Fibroblast of pulmonary artery (primary cell): ENCODE results near the gene SBK3.
"Not testable (repeated sequence)": the region's sequence is repeated elsewhere in the genome, so short reads cannot be mapped to it uniquely, and the experiment has no call there.

Experiments used
- DNase-seq: peaks from one replicate; pipeline ENCODE4 v3.0.0-alpha.2; 2010; ENCODE audit warnings: low read depth
- H3K4me3 ChIP-seq: replicated peaks from 2 replicates; pipeline ENCODE4 v1.5.1; 2011; ENCODE audit warnings: low read depth, mild to moderate bottlenecking, control low read depth, low read length, moderate library complexity
- TF ChIP-seq, protein P1 (sequence below): IDR thresholded peaks from 2 replicates; pipeline ENCODE4 v1.5.1; 2011; ENCODE audit warnings: mild to moderate bottlenecking, control low read depth, low read length, inconsistent platforms; ENCODE audit errors: missing control alignments

Gene SBK3

GRCh38 chr19:55588738-55589137 is 43.4 kb upstream of the SBK3 start:
- no peak for DNase-seq

GRCh38 chr19:55586976-55587668 is 41.8 kb upstream of the SBK3 start:
- peak; percentile 95 for DNase-seq
- TF ChIP-seq, protein P1, sequence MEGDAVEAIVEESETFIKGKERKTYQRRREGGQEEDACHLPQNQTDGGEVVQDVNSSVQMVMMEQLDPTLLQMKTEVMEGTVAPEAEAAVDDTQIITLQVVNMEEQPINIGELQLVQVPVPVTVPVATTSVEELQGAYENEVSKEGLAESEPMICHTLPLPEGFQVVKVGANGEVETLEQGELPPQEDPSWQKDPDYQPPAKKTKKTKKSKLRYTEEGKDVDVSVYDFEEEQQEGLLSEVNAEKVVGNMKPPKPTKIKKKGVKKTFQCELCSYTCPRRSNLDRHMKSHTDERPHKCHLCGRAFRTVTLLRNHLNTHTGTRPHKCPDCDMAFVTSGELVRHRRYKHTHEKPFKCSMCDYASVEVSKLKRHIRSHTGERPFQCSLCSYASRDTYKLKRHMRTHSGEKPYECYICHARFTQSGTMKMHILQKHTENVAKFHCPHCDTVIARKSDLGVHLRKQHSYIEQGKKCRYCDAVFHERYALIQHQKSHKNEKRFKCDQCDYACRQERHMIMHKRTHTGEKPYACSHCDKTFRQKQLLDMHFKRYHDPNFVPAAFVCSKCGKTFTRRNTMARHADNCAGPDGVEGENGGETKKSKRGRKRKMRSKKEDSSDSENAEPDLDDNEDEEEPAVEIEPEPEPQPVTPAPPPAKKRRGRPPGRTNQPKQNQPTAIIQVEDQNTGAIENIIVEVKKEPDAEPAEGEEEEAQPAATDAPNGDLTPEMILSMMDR = no peak
- H3K4me3 ChIP-seq = peak overlapping the region; percentile 52

More at GRCh38 chr19:55588738-55589137, 43.4 kb upstream of the SBK3 start:
- H3K4me3 ChIP-seq = no peak overlapping the region
- TF ChIP-seq, protein P1 = no peak

GRCh38 chr19:55585658-55586339 is 40.5 kb upstream of the SBK3 start:
- peak overlapping the region; percentile 44 for H3K4me3 ChIP-seq

DNA sequence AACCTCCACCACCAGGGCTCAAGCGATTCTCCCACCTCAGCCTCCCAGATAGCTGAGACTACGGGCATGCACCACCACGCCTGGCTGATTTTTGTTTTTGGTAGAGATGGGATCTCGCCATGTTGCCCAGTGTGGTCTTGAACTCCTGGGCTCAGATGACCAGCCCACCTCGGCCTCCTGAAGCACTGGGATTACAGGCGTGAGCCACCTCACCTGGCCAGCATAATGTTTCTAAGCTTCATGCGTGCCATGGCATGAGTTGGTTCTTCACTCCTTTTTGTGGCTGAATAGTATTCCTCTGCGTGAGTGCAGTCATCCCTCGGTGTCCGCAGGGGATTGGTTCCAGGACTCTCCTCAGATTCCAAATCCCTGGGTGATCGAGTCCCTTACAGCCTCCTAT is 39.5 kb upstream of the SBK3 start:
- TF ChIP-seq, protein P1 = no peak
- no peak overlapping the region for H3K4me3 ChIP-seq
- DNase-seq = no peak

More at GRCh38 chr19:55585658-55586339, 40.5 kb upstream of the SBK3 start:
- TF ChIP-seq, protein P1 = no peak
- peak; percentile 79 for DNase-seq

GRCh38 chr19:55583897-55584296 is 38.6 kb upstream of the SBK3 start:
- H3K4me3 ChIP-seq, DNase-seq: not testable (repeated sequence)

GRCh38 chr19:55582284-55582683 is 36.9 kb upstream of the SBK3 start:
- H3K4me3 ChIP-seq, DNase-seq: not testable (repeated sequence)

DNA sequence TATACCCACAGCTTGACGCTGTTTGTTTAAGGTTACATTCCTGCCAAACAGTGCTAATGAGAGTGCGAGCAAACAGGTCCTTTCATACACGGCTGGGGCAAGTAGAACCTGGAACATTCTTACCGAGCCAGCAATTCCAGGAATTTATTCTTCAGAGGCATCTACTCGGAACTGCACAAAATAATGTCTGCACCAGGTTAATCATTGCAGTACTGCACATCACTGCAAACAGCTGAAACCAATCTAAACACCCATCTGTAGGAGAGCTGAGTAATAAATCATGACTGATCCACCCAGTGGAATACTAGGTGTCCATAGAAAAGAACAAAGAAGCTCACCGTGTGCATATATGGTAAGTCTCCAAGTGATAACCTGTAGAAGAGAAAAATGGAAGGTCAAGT is 36.5 kb upstream of the SBK3 start:
- no peak overlapping the region for H3K4me3 ChIP-seq
- no peak for DNase-seq
- TF ChIP-seq, protein P1 = no peak
